SKM-1 treated with dmso at 0.1 percent for 144 hours (cell line): ENCODE results near the gene G3BP2.
"Not testable (repeated sequence)": the region's sequence is repeated elsewhere in the genome, so short reads cannot be mapped to it uniquely, and the experiment has no call there.

Source experiments
- DNase-seq: peaks from one replicate; lab custom pipeline; 2025; ENCODE audit not compliant: unreplicated experiment; lab: John Stamatoyannopoulos, UW

G3BP2 gene

DNA sequence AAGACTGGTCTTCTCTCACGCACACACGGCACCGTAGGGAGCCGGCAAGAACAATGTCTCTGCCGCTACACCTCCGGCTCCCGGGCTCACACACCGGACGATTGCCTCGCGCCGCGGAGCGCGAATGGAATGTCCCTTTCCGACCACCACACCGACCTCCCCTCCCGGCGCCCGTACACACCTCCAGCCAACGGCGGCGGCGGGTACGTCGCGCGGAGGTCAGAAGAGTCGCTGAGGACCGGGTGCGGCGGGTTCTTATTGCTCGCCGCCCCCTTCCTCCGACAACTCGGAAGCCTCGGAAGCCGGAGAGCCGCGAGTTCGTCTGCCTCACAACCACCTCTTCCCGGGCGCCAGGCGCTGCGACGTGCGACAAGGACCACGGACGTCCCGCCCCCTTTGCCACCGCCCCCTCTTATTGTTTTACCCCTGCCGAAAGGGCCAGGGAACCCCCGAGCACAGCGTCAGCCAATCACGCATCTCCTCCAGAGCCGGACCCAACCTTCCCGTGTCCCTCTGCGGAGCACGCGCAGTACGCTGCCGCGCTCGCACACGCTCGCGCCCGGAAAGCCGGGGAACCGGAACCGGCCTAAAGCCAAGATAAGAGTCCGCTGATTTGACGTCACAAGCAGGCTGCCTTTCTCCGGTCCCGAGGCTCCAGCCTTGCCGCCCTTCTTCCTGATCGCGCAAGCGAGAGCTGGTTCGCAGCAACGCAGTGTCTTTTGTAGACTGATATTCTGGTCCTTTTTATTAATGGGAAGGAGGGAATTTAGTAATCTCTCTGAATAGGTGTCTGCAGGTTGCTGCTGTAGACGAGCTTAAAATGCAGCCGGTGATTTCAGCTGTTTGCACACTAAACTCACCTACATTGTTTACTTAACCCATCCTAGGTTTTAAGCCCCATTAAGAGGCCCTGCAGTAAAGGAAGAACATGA is at the start of gene G3BP2:
Gene G3BP2 (minus strand): TSS at position 385 of the 932 bp plus-strand sequence. CDS start 11,386 bp downstream, outside the sequence.
- peak; percentile 96 for DNase-seq

DNA sequence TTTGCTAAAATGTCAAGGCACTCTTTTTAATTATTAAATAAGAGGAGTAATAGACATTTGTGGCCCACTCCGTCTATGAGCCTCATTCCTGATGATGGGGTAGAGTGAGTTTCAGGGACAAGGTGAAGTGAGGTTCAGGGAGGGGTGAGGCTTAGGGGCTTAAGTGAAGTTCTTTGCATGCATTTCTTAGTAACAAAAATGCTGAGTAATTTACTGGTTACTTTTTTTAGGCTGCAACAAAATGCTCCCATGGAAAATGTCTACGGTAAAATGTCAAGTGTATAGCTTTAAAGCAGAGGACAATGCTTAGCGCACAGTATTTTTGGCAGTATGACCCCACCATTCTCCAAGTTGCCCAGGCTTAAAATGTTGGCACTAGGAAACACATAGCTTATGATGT is 49.2 kb upstream of the G3BP2 start:
- DNase-seq: no peak

DNA sequence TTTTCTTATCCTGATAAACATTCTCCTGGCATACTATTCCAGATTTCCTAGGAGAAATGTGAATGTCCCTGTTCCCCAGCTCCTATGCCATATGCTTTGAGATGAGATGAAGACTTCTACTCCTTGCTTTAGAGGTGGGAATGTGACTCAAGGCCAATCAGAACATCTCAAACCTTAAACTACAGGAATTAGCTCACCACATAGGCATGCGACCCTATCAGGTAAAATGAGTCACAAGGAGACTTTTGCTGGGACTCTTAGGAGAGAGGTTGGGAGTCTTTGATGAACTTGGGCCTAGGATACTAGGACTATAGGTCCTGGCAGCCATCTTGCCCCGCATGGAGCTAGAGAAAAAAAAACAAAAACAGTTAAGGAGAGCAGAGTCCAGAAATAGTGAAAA is 45.3 kb upstream of the G3BP2 start:
- DNase-seq: no peak

DNA sequence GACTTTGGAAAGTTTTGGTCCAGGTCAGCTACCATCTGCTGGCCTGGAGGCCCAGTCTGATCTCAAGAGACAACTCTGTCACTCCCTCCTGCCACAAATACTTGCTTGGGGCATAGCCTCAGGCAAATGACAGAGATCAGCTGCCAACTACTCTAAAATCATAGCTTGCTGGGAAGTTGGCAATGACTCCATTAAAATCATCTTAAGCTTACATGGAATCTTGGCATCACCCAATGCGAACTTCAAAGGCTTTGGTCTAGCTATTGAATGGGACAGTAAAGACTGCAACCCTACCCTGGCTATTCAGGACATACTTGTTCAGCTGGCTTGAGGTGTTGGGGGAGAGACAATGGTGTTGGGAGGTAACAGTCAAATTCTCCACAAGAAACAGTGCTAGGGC is 44.2 kb upstream of the G3BP2 start:
- DNase-seq: no peak

DNA sequence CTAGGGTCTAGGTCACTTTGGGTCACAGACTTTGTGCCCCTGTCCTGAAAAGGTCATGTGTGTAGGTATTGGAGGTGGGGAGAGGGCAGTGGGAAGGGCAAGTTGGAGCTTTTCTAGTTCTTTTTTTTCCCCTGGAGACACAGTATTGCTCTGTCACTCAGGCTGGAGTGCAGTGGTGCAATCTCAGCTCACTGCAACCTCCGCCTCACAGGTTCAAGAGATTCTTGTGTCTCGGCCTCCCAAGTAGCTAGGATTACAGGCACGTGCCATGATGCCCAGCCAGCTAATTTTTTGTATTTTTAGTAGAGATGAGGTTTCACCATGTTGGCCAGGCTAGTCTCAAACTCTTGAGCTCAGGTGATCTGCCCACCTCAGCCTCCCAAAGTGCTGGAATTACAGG is 42.8 kb upstream of the G3BP2 start:
- not testable (repeated sequence) for DNase-seq

DNA sequence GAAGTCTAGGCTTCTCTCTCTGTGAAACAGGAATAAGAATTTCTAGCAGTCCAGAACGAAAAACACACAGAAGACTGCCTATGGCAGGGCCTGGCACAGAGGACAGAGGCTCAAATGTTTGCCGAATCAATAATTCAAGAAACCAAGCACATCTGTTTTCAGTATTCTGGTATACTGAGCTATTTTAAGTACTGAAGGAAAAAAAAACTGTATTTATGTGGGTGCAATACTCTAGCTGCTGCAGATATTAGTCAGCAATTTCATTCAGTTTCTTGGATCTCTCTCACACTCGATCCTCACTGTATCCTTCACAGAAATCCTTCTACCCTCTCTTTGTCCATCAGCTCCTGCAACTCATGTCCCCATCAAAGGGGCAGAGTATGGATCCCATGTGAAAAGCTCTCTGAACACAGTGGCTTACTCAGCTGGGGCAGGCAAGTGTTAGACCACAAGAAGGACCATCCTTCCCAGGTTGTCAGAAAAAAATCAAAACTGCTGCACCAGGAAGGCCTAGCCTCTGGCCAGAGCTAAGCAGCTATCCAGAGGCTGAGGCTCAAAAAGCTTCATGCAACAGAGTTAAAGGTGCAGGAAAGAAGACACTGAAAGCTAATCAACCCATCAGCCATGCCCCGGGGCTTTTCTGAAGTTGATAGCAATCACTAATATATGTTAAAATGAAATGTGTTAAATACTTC is 42.0 kb upstream of the G3BP2 start:
- DNase-seq: no peak

DNA sequence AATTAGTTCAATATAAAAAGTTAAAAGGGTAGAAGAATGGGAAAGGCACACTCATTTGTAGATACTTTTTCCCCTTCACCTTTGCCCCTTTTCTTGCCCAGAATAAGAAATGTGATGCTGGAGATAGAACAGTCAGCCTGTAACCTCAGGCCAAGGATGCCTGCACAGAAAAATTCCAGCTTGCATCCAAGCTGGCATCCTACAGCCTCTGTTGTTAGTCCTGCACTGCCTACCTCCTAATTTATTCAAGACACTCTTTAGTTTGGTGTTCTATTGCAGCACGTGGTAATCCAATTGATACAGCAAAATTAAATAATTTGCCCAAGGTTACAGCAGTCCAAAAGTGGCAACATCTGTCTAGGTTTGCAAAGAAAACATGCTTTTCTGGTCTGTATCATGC is 41.5 kb upstream of the G3BP2 start:
- DNase-seq: no peak

DNA sequence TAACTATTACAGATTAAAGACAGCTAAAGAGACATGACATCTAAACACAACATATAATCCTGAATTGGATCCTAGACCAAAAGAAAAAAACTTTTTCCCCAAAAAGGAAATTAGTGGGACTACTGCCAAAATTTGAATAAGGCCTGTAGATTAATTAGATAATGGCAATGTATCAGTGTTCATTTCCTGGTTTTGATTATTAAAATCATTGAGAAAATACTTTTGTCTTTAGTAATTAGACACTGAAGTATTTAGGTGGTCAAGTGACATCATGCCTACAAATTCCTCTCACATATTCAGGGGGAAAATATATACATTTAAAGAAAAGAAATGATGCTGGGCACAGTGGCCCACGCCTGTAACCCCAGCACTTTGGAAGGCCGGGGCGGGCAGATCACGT is 40.8 kb upstream of the G3BP2 start:
- DNase-seq: no peak

DNA sequence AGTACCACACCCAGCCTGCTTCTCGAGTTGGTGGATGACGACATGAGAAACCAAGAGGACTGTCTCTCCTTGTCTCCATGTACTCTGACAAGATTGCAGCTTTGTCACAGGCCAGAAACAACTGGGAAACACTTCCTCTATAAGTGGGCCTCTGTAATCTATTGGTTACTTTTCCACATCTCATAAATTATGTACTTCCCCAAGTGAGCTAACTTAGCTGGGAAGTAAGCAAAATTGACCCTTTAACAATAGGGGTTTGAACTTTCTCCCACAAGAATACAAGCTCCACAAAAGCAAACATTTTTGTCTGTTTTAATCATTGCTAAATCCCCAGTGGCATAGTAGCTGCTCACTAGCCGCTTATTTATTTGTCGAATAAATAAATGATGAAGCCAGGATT is 37.0 kb upstream of the G3BP2 start:
- no peak for DNase-seq

DNA sequence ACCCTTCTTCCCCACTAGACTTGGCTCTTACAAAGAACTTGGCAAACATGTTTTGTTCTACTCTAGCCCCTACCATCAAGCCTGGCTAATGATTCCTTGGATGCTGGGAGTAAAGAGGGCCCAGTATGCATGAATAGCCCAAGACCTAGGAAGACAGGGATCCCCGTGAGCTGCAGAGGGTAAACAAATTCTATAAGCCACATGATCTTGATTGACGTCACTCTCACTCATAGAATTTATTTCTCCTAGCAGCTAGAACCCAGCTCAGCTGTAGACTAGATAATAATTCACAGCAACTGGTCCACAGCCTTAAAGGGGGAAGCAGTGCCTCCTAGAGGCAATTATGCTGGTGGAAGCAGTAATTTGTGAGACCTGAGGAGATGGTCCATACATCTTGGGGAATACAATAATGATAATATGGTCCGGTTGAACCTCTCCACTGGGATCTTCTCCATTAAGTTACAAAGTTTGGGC is 35.0 kb upstream of the G3BP2 start:
- peak; percentile 3 for DNase-seq

DNA sequence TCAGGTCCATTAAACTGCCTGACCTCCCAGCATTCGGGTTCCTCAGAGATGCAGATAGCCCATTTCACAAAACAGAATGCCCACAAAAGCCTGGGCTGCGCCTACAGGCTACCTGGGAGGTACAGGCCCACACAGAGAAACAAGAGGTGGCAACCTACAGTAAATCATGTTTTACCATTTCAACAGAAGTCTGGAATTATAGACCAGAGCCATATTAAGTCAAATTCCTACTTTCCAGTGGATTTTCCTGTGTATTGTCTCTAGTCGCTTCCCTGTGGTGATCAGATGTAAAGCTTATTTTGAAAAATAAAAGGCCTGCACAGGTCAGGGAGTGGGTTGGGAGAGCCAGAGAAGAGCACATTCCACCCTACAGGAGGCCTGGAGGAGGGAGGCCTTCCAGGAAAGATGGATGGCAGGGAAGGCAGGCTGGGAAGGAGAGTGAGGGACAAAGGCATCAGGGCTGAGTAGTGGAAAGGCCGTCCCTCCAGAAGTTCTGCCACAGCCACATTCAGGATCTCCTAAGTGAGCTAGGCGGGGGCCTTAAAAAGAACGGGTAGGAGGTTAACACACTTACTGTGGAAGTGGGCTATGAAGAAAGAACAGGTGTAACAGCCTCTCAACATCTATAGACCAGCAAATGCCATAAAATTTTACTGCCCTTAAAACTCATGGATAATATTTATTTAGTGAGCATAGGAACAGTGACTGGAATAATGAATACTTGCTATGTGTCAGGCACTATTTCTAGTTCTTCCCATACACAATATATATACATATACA is 32.2 kb upstream of the G3BP2 start:
- DNase-seq: no peak

DNA sequence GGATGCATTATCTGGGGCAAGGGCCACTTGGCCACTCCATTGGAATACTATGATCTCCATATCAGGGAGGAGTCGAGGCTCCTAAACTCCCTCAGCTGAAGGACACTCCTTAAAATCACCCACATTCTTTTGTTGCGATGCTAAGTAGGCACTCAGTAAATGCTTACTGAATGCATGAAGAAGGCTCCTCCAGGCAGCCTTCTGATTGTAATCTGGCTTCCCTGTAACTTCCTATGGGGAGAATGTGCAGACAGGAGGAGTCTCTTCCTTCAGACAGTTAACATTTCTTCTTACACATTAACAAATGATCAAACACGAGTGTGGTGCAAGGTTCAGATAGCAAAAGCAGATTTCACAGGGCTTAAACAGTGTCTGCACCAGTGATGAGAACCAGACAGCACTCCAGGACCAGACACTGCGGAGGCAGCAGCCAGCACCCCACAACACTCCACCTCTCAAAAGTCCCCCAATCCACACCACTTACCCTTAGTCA is 29.8 kb upstream of the G3BP2 start:
- DNase-seq: no peak

DNA sequence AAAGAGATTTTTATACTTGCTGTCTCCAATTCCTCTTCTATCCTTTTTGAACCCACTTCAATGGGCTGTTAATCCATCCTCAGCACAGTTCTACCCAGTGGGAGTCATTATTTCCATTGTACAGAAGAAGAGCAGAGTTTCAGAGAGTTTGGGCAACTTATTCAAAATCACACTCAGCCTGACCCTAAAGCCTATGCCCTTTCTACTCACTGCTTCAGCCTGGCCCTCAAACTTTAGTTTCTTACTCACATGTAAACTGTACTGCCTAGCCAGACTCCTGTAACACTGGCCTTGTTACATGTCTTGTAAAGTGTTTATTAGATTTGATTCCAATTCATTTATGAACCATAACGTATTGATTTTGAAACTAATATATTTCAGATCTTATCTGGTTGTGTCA is 26.1 kb upstream of the G3BP2 start:
- DNase-seq: no peak

DNA sequence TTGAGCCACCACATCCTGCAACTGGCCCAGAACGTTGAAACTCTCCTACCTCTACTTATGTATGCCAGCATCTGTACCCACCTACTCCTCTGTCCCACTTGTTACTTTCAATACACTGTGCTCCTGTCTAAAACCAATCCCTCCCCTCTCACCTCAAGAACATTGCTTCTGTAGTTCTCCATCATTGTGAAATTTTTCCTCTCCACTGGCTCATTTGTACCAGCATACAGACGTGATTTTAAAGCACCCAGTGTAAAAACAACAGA is 25.7 kb upstream of the G3BP2 start:
- DNase-seq: no peak

DNA sequence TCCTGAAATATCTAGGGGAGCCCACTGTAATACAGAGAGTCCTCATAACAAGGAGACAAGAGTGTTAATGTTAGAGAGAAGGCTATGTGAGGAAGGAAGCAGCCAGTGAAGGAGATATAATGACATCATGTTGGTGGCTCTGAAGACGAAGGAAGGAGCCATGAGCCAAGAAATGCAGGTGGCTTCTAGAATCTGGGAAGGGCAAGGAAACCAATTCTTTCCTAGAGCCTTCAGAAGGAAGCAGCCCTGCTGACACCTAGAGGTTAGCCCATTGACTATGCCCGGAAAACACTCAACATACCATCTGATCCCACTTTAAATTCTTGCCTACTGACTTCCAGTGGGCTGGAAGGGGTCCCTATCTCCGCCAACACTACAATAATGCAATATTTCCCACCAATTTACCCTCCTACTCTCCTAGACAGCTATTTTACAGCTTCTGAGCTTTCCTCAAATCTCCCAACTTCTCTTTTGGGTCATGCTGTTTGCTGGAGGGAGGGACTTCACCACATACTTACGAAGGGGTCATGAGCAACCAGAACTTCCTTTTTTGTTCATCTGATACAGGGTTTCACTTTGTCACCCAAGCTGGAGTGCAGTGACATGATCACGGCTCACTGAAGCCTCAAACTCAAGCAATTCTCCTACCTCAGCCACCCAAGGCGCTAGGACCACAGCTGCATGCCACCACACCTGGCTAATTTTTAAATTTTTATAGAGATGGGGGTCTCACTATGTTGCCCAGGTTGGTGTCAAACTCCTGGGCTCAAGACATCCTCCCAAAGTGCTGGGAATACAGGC is 25.2 kb upstream of the G3BP2 start:
- DNase-seq: peak; percentile 81

DNA sequence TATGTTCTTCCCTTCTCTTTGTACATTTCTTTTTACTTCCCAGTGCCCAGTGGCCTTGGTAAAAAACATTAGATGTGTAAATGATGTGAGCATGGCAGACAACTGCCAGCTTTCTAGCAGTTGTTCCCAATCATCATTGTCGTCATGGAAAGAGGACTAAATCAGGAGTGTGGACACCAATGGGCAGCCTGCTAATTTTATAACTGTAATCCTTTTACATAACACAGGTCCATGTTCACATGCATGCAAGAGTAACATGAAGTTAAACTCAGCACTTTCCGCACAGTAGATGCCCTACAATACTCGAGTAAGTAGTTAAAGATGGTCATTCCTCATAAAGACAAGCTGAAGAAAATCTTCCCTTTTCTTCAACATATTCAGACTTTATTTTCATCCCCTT is 23.4 kb upstream of the G3BP2 start:
- DNase-seq: no peak

DNA sequence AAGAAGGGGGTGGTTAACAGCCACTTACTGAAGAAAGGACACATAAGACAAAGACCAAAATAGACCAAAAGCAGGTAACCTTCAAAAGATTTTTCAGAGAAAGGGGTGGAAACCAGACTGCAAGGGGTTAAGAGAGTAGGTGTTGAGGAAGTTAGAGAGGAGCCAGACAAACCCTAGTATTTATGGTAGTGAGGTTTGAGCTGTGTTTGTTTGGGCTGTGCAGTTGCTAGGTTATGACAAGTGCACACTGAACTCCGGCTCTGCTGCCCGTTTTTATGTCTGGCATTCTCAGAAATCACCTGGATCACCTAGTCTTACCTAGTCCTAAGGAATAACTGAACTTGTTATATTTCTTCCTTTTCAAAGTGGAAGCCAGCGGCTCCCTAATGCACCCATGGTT is 22.9 kb upstream of the G3BP2 start:
- DNase-seq: no peak

DNA sequence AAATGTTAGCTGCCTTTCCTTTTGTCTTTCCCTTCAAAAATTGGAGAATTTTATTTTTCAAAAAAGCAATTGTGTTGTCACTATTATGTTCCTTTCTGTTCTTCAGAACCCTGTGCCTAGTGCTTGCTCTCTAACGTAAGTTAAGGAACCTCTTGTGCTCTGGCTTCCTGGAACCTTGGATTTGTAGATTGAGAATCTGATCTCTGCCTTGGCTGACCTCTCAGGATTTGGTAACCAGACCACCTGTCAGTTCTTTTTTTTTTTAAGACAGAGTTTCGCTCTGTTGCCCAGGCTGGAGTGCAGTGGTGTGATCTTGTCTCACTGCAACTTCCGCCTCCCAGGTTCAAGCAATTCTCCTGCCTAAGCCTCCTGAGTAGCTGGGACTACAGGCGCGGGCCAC is 18.9 kb upstream of the G3BP2 start:
- DNase-seq: not testable (repeated sequence)

DNA sequence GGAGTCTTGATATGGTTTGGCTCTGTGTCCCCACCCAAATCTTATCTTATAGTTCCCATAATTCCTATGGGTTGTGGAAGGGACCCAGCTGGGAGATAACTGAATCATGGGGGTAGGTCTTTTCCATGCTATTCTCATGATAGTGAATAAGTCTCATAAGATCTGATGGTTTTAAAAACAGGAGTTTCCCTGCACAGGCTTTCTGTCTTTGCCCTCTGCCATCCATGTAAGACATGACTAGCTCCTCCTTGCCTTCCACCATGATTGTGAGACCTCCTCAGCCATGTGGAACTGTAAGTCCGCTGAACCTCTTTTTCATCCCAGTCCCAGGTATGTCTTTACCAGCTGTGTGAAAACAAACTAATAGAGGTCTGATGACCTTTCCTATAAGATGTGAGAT is 13.9 kb upstream of the G3BP2 start:
- not testable (repeated sequence) for DNase-seq

DNA sequence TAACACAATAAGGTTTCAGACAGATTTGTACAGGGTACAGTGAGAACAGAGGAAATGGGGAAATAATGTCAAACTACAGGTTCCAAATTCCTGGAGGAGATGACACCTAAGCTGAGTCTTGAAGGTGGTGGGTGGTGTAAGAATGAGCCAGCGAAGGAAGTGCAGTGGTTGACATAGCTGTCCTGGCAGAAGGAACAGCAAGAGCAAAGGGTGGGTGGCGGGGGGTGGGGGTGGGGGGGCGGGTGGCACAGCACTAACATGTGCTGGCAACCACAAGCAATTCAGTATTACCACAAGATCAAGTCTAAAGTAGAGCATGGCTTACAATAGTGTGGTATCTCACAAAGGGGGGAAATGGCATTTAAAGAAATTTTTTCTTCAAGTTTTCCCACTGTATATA is 13.1 kb upstream of the G3BP2 start:
- DNase-seq: no peak
